ENCODE data around the gene IGSF8.

IGSF8 gene

DNA sequence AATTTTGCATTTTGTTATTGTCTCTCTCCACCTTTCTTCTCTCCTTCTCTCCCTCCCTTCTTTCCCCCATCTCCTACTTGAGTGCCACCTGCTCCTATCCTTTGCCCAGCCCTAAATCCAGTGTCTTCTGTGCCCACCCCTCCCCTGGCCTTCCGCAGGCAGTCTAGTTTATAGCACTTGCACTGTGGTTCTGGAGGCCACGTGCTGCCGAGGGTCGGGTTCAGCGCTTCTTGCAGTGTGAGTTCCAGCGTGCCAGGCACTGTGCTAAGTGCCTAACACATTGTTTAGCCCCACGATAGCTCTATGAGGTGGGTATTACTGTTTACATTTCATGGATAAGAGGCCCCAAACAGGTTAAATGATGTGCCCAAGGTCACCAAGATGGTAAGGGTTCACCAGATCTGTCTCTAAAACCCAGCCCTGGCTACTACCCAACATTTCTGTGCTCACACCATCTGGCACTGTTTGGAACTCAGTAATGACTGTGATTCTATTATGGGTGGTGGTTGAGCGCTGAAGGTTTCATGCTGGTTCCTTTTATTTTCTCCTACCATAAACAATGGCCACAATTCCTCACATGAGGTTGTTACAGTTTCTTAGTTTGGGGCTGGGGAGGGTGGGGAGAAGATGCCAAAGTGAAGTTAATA, 38.9 kb upstream of the IGSF8 start:
- TF ChIP-seq, protein P1, sequence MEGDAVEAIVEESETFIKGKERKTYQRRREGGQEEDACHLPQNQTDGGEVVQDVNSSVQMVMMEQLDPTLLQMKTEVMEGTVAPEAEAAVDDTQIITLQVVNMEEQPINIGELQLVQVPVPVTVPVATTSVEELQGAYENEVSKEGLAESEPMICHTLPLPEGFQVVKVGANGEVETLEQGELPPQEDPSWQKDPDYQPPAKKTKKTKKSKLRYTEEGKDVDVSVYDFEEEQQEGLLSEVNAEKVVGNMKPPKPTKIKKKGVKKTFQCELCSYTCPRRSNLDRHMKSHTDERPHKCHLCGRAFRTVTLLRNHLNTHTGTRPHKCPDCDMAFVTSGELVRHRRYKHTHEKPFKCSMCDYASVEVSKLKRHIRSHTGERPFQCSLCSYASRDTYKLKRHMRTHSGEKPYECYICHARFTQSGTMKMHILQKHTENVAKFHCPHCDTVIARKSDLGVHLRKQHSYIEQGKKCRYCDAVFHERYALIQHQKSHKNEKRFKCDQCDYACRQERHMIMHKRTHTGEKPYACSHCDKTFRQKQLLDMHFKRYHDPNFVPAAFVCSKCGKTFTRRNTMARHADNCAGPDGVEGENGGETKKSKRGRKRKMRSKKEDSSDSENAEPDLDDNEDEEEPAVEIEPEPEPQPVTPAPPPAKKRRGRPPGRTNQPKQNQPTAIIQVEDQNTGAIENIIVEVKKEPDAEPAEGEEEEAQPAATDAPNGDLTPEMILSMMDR (conservative IDR thresholded peaks at IDR 0.05; ENCODE audit: low read length) = no peak
- DNase-seq (ENCODE audit: low read depth) = no peak

DNA sequence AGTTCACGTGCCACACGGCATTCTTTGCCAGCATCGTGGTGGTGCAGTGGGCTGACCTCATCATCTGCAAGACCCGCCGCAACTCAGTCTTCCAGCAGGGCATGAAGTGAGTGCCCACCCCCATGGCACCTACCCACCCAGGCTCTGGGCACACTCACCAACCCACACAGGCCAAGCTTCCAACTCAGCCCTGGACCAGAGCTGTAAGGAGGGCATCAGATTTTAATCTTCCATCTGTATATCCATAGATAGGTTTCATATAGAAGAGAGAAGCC, 38.4 kb upstream of the IGSF8 start:
- no peak for DNase-seq (ENCODE audit: low read depth)
- H3K4me3 ChIP-seq (ENCODE audit: low read length) = no peak overlapping the region
- TF ChIP-seq, protein P1 (conservative IDR thresholded peaks at IDR 0.05; ENCODE audit: low read length) = no peak

More for the DNA sequence above, 38.9 kb upstream of the IGSF8 start:
- H3K4me3 ChIP-seq (ENCODE audit: low read length) = no peak overlapping the region

DNA sequence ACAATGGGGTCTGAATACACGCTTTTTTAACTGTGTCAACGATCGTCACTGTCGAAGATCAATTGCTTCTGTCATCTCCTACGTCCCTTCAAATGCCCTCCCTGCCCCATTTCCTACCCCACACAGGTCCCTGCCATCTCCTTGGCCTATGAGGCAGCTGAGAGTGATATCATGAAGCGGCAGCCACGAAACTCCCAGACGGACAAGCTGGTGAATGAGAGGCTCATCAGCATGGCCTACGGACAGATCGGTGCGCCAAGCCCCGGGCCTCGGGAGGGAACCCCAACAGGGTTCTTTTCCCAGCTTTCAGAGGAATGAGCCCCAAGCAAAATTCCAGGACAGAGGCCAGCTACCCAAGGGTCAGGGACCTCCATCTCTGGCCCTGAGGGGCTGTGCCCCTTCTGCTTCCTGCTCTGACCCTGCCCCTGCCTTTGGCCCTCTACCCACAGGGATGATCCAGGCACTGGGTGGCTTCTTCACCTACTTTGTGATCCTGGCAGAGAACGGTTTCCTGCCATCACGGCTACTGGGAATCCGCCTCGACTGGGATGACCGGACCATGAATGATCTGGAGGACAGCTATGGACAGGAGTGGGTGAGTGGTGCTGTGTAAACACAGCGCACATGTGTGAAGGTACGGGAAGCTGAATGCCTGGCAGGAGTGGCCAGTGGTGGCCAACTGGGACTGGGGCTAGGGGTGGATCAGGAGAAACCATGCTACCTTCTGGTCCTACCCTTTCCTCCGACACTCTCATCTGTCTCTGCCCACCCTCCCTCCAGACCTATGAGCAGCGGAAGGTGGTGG, 37.9 kb upstream of the IGSF8 start:
- no peak for DNase-seq (ENCODE audit: low read depth)
- TF ChIP-seq, protein P1 (conservative IDR thresholded peaks at IDR 0.05; ENCODE audit: low read length) = no peak
- no peak overlapping the region for H3K4me3 ChIP-seq (ENCODE audit: low read length)

DNA sequence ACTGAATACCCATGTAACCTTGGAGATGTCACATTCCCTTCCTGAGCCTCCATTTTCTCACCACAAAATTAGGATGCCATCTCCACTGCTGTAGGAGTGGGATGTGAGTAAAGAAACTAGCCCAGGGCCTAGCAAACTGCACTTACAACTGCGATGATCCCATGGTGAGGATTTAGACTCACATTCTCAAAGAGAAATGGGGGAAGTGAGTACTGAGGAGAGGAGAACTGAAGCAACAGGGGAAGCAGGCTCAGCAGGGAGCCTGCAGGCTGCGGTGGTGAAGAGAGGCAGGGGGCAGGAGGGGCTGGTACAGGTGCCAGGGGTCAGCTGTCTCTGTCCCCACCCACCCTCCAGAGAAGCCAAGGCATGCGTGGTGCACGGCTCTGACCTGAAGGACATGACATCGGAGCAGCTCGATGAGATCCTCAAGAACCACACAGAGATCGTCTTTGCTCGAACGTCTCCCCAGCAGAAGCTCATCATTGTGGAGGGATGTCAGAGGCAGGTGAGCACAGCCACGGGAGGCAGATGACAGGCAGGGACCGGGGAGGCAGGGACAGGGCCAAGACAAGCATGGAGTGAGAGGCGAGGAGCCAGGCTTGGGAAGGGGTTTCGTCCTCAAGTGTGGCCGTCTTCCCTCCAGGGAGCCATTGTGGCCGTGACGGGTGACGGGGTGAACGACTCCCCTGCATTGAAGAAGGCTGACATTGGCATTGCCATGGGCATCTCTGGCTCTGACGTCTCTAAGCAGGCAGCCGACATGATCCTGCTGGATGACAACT, 36.6 kb upstream of the IGSF8 start:
- TF ChIP-seq, protein P1 (conservative IDR thresholded peaks at IDR 0.05; ENCODE audit: low read length) = no peak
- no peak overlapping the region for H3K4me3 ChIP-seq (ENCODE audit: low read length)

DNA sequence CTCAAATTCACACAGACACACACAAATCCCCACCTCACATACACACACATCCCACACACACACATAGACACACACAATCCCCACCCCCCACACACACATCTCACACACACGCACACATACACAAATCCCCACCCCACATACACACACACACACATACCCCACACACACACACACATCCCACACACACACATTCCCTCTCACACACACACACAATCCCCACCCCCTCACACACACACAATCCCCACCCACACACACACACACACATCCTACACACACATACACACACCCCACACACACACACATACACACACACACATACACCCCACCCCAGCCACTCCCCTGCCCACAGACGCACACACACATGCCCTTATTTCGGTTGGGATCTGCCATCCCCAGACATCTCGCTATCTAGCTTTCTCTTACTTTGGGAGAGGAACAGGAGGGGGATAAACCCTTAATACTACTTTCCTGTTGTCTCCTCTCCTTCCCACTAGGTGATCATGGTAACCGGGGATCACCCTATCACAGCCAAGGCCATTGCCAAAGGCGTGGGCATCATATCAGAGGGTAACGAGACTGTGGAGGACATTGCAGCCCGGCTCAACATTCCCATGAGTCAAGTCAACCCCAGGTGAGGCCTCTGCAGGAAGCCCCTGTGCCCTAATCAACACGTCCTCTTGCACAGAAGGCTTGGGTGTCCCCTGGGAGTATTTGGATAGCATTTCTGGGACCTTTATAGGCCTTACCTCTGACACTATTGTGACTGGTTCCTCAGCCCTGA, 35.8 kb upstream of the IGSF8 start:
- no peak overlapping the region for H3K4me3 ChIP-seq (ENCODE audit: low read length)
- TF ChIP-seq, protein P1 (conservative IDR thresholded peaks at IDR 0.05; ENCODE audit: low read length) = no peak
- no peak for DNase-seq (ENCODE audit: low read depth)

More for the DNA sequence above, 36.6 kb upstream of the IGSF8 start:
- no peak for DNase-seq (ENCODE audit: low read depth)

DNA sequence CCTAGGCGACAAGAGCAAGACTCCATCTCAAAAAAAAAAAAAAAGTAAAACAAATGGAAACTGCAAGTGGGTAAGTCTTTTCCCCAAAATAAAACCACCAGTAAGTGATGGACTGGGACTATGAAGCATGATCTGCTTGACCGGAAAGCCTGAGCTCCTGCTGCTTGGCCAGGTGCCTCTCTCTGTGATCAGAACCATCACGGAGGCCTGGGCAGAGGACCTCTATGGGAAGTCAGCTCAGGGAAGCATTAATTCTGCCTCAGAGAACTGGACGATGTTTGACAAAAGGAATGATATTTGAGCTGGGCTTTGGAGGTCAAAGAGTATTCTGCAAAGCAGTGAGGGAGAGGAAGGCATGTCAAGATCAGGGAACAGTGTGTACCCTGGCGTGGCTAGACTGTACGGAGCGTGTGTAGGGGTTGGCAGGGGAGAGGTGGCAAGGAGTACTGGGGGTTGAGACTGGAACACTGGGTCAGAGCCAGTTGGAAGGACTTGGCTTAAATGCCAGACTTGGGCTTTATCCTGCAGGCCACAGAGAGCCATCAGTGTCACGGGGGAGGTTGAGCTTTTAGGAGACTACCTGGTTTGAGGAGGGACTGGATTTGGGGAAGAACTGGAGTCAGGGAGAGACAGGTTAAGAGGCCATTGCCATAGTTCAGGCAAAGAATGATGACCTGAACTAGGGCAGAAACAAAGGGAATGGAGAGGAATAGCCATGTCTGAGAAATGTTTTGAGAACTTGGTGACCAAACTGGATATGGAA, 33.6 kb upstream of the IGSF8 start:
- no peak for DNase-seq (ENCODE audit: low read depth)
- TF ChIP-seq, protein P1 (conservative IDR thresholded peaks at IDR 0.05; ENCODE audit: low read length) = no peak
- no peak overlapping the region for H3K4me3 ChIP-seq (ENCODE audit: low read length)
